Body of pancreas (tissue), 4 donors: ENCODE data around the gene NOL4L. TPM values are rescaled to one million over a fixed set of nuclear protein-coding genes. Genes with fewer than 3 reads are reported as not detected.

Source experiments
- ATAC-seq: fragments of 150-250 bp; one replicate; pipeline ENCODE4 v1.9.1; 2016
- DNase-seq, 4 donors: peaks; one replicate each; pipeline ENCODE4 v3.0.0-alpha.2; 2019
- H3K27ac ChIP-seq, 4 donors: fragments of 200-600 bp; sonication (generic); 1 replicate in 3 of 4; 2 replicates in 1 of 4; pipeline versions ENCODE4 v1.5.1 to v1.6.1; 2016 to 2019; ENCODE audit warnings: mild to moderate bottlenecking in 1 of 4, mixed read lengths in 1 of 4, moderate library complexity in 1 of 4
- H3K27me3 ChIP-seq, 2 donors: fragments of 200-600 bp; sonication (generic); one replicate each; pipeline ENCODE4 v1.6.0; 2016; ENCODE audit warnings: mild to moderate bottlenecking in 1 of 2
- H3K36me3 ChIP-seq, 2 donors: fragments of 200-600 bp; sonication (generic); replicated peaks in 1 of 2; 2 replicates each; pipeline ENCODE4 v1.5.1; 2016; ENCODE audit warnings: low read depth in 2 of 2; ENCODE audit not compliant: insufficient read depth in 1 of 2
- H3K4me1 ChIP-seq: fragments of 200-600 bp; sonication (generic); one replicate; pipeline ENCODE4 v1.6.0; 2016
- H3K4me3 ChIP-seq, 2 donors: fragments of 200-600 bp; sonication (generic); 1 replicate in 1 of 2; 2 replicates in 1 of 2; pipeline ENCODE4 v1.5.1; 2016 to 2019
- H3K9me3 ChIP-seq, 3 donors: fragments of 200-600 bp; sonication (generic); 1 replicate in 2 of 3; 2 replicates in 1 of 3; pipeline ENCODE4 v1.5.1; 2016
- POLR2A ChIP-seq, 3 donors: fragments of 450-650 bp; IDR thresholded peaks; one replicate each; pipeline ENCODE4 v1.6.1; 2016; ENCODE audit warnings: antibody characterized with exemption in 3 of 3, mild to moderate bottlenecking in 2 of 3
- WGBS, 2 donors: methylation state at CpG; one replicate each; pipeline ENCODE4 v1.1.5; 2017; 5-methylcytosine and 5-hydroxymethylcytosine counted together
- intact Hi-C: fragments of 100-400 bp; cut with DNase I; formaldehyde crosslinking; loops from one replicate; pipeline ENCODE4 v1.15.1; 2023
- total RNA-seq, 2 donors: library from RNA; depleted of rRNA; stranded (reverse); fragments of >200 nt; gene quantifications; one replicate each; pipeline ENCODE4 v1.1.0, GENCODE V29; 2016
- TF ChIP-seq, protein P1 (sequence below), 7 experiments: fragments of 450-650 bp in 4 of 7; fragments of 200-600 bp in 3 of 7; sonication (generic) in 3 of 7; IDR thresholded peaks; one replicate each; pipeline ENCODE4 v1.5.1; 2016 to 2019; ENCODE audit warnings: antibody characterized with exemption in 7 of 7

The NOL4L gene
- total RNA-seq, 2 donors from 2014 or later, result 15.0 to 36.9 TPM

DNA sequence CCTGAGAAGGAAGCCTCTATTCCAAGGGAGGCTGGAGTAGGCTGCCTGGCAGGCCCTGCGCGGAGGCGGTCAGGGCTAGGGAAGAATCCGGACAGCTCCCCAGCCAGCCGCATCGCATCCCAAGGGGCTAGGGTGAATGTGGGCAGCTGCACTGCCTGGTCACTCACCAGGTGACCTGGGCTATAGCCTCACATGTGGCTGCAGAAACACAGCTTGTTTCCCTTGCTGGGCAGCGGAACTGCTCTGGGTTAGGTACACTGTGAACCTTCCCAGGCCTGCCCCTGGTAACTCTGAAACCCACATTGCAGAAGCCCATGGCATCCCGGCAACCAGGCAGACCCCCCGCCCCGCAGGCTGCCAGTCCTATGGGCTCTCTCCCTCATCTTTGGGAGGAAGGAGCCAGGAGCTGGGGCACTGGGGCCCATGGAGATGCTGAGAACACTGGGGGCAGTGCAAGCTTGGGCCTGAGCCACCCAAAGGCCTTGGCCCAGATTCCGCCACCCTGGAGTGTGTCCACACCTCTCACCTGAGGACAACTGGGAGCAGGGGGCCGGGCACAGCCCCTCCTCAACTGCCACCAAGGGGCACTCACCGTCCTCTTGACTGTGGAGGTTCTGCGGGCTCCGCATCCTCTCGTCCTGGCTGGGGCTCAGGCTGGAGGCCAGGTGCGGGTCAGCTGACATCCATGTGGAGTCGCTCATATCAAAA, 111.0 kb downstream of the NOL4L start:
- Histone ChIP-seq H3K9me3 (no peaks in the 10 kb centered on the region), H3K27me3 (no peaks in the 10 kb centered on the region), H3K27ac (peak overlapping the region; percentile 74 to 94 (median 82)), H3K4me3 (no peak overlapping the region), H3K4me1 (peaks cover 71% of the 10 kb centered on the region), H3K36me3 (no peaks in the 10 kb centered on the region)
- intact Hi-C loops, result no loop called here
- TF ChIP-seq, protein P1, sequence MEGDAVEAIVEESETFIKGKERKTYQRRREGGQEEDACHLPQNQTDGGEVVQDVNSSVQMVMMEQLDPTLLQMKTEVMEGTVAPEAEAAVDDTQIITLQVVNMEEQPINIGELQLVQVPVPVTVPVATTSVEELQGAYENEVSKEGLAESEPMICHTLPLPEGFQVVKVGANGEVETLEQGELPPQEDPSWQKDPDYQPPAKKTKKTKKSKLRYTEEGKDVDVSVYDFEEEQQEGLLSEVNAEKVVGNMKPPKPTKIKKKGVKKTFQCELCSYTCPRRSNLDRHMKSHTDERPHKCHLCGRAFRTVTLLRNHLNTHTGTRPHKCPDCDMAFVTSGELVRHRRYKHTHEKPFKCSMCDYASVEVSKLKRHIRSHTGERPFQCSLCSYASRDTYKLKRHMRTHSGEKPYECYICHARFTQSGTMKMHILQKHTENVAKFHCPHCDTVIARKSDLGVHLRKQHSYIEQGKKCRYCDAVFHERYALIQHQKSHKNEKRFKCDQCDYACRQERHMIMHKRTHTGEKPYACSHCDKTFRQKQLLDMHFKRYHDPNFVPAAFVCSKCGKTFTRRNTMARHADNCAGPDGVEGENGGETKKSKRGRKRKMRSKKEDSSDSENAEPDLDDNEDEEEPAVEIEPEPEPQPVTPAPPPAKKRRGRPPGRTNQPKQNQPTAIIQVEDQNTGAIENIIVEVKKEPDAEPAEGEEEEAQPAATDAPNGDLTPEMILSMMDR (IDR thresholded peaks at IDR 0.05), result no peak
- TF ChIP-seq POLR2A (IDR thresholded peaks at IDR 0.05), result no peak
- WGBS, 2 donors, result 58% methylated on average over 18 of the region's 18 CpGs; no CpG with 5 or more reads in 1 of the 2 donors
- DNase-seq (peak in 3 of 4 donors; percentile 29 to 57 (median 29)), ATAC-seq (no peak)

DNA sequence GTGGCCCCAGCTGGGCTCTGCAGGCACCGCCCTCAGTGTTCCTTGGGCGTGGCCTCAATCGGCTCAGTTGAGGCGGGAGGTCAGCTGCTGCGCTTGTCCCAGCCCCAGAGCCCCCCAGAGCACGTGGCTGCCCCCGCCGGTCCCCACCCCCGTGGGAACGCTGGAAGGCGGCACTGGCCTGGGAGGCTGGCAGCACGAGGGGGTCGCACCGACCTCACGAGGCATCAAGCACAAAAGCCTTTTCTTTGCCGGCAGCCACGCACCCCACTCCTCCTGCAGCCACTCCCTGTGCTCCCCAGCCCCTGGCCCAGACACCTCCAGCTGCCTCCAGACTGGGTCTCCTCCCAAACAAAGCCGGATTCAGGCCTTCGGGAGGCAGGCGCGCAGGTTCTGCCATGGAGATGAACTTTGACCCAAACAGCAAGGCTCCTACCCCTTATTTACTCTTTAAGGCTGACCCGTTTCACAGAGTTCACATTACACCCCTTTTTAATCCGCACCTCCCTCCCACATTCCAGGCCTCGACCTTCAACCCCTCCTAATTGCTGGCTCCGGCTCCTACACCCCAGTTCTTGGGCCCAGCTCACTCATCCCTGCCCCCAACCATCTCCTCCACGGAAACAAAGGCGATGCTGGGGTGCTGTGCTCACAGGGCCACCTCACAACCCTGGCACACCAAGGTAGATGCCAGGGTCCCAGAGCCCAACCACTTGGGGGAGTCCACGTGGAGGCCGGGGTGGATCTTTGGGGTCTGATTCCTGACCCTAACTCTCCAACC, 111.7 kb downstream of the NOL4L start:
- Histone ChIP-seq H3K27ac (peak overlapping the region; percentile 74 to 94 (median 82)), H3K4me1 (peaks cover 64% of the 10 kb centered on the region), H3K36me3 (no peaks in the 10 kb centered on the region), H3K27me3 (no peaks in the 10 kb centered on the region), H3K9me3 (no peaks in the 10 kb centered on the region), H3K4me3 (no peak overlapping the region)
- TF ChIP-seq, protein P1 (IDR thresholded peaks at IDR 0.05), result no peak
- no peak for TF ChIP-seq POLR2A (IDR thresholded peaks at IDR 0.05)
- 10 to 38% methylated on average over 12 to 27 of the region's 29 CpGs for WGBS, 2 donors
- ATAC-seq (no peak), DNase-seq (peak in 2 of 4 donors; percentile 3 to 23)
- intact Hi-C loops, result no loop called here

DNA sequence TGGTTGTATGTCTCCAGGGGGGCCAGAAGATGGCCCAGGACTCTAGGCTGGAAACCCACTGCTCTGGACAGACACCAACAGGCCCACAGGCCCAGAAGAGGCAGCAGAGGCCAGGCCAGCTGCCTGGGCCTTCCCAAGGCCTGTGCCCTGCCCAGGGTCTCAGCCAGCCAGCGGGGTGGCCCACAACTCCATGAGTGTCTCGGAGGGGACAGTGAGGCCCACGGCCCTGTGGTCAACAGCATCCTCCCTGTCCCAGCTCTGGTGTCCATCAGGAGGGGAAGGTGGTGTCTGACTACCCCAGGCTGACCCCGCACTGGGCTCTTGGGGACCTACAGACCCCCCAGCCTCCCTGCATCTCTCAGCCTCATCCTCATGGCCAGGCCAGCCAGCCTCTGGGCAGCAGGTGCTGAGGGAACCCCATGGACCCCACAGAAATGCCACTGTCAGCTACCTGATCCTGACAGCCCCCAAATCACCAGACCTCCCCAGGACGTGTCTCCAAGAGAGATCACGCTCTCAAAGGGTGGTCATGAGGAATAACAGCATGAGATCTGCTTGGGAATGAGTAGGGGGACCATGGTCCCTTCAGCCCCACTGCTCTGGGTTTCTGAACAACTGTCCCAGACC, 112.4 kb downstream of the NOL4L start:
- H3K4me1 ChIP-seq, result peaks cover 60% of the 10 kb centered on the region
- no peak for ATAC-seq
- 91 to 96% methylated on average over 5 to 6 of the region's 6 CpGs for WGBS, 2 donors
- no peaks in the 10 kb centered on the region for H3K36me3 ChIP-seq
- no peaks in the 10 kb centered on the region for H3K9me3 ChIP-seq
- H3K4me3 ChIP-seq, result no peak overlapping the region
- DNase-seq, result no peak
- intact Hi-C loops, result no loop called here
- peak overlapping the region; percentile 74 to 94 (median 82) for H3K27ac ChIP-seq
- no peaks in the 10 kb centered on the region for H3K27me3 ChIP-seq
- no peak for TF ChIP-seq POLR2A (IDR thresholded peaks at IDR 0.05)
- TF ChIP-seq, protein P1 (IDR thresholded peaks at IDR 0.05), result no peak

DNA sequence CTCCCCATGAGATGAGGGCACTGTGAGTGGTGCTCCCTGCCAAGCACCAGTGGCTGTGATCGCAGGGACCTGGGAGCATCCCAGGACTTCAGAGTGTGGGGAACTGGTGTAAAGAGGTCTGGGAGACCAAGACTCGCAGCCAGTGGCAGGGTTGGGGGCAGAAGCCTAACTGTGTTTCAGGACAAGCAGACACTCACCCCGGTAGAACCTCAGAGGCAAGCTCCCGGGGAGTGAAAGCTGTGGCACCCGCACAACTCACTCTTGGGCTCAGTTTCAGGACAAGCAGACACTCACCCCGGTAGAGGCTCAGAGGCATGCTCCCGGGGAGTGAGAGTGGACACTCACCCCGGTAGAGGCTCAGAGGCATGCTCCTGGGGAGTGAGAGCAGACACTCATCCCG, 114.2 kb downstream of the NOL4L start:
- peaks cover 59% of the 10 kb centered on the region for H3K4me1 ChIP-seq
- intact Hi-C loops, result no loop called here
- no peaks in the 10 kb centered on the region for H3K9me3 ChIP-seq
- DNase-seq (no peak), ATAC-seq (no peak)
- 76 to 92% methylated on average over 5 to 9 of the region's 9 CpGs for WGBS, 2 donors
- no peak overlapping the region for H3K4me3 ChIP-seq
- H3K27me3 ChIP-seq, result no peaks in the 10 kb centered on the region
- H3K36me3 ChIP-seq, result no peaks in the 10 kb centered on the region
- peak overlapping the region in 2 of 4 donors; percentile 29 to 41 for H3K27ac ChIP-seq
- TF ChIP-seq POLR2A (IDR thresholded peaks at IDR 0.05), result no peak
- TF ChIP-seq, protein P1 (IDR thresholded peaks at IDR 0.05), result no peak
